ENCODE measurements around the gene TCL1B.
"Not testable (repeated sequence)": the region's sequence is repeated elsewhere in the genome, so short reads cannot be mapped to it uniquely, and the experiment has no call there.

The TCL1B gene

DNA sequence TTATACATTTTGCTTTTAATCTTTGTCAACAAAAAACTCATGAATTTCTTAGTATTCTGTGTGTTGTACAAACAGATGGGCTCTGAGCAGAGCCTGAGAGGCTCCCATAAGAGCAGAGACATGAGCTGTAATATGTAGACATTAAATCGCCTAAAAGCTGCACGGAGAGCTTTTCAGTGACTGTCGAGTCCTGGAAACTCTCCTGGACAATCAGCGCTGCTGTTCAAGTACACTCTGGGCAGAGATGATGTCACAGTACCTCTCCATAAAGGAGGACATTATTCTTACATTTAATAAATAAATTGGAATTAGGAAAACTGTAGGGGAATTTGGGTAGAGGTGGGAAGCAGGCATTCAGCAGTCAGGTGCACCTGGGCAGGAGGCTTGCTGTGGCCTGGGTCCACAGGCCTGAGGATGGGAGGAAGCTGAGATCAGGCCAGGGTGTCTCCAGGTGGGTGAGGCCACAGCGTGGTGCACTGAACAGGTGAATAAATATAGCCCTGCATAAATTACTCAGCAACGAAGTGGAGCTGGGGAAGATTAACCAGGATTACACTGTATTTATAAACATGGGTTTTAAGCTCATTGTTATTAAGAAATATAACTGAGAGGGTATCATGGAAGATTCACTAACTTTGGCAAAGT lies 41.0 kb downstream of the TCL1B start:
- no peak overlapping the region for H3K18ac ChIP-seq (ENCODE audit: low read depth in 1 of 2, low read length in 2 of 2)

DNA sequence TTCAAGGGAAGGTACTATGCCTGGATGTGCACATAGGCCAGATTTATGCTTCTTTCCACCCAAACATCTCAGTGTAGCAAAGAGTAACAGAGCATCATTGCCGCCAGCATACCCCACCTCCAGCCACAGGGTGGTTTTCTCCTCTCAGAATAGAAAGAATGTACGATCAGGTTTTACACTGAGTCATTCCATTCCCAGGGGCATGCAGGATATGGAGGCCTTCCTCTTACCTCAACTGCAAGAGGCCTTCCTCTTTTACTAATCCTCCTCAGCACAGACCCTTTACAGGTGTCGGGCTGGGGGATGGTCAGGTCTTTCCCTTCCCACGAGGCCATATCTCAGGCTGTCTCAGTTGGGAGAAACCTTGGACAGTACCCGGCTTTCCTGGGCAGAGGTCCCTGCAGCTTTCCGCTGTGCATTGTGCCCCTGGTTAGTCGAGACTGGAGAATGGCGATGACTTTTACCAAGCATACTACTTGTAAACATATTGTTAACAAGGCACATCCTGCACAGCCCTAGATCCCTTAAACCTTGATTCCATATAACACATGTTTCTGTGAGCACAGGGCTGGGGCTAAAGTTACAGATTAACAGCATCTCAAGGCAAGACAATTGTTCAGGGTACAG lies 43.3 kb downstream of the TCL1B start:
- not testable (repeated sequence) for H3K79me1 ChIP-seq (replicated peaks; ENCODE audit: low read length, poor library complexity, severe bottlenecking); H3K14ac ChIP-seq (ENCODE audit: low read length in 2 of 2); H4K8ac ChIP-seq (ENCODE audit: low read length); H2BK12ac ChIP-seq (ENCODE audit: low read length in 2 of 2); H3K4me2 ChIP-seq (ENCODE audit: low read length, poor library complexity, severe bottlenecking); H3K18ac ChIP-seq (ENCODE audit: low read depth in 1 of 2, low read length in 2 of 2); DNase-seq; H3K4me3 ChIP-seq (ENCODE audit: insufficient read depth in 1 of 2, low read depth in 1 of 2, low read length in 2 of 2); H3K27ac ChIP-seq (ENCODE audit: low read length, poor library complexity, severe bottlenecking); H3K36me3 ChIP-seq (ENCODE audit: control insufficient read depth in 1 of 2, insufficient read depth in 2 of 2, low read depth in 1 of 2, low read length in 2 of 2); H2BK5ac ChIP-seq (ENCODE audit: low read depth, low read length, poor library complexity, severe bottlenecking); H4K91ac ChIP-seq (ENCODE audit: low read length); H3K4ac ChIP-seq (ENCODE audit: low read depth in 1 of 2, low read length in 2 of 2); H2BK15ac ChIP-seq (ENCODE audit: low read depth, poor library complexity, severe bottlenecking); H3K4me1 ChIP-seq (ENCODE audit: control insufficient read depth, insufficient read depth, low read depth, low read length); H2AK5ac ChIP-seq (ENCODE audit: low read length, severe bottlenecking); H3K23ac ChIP-seq (ENCODE audit: low read length in 2 of 2); H3K9me3 ChIP-seq (ENCODE audit: control insufficient read depth, low read length); H2AFZ ChIP-seq (ENCODE audit: low read depth, low read length); H3K9ac ChIP-seq (ENCODE audit: low read length); H2BK120ac ChIP-seq (ENCODE audit: low read depth, low read length)
- WGBS: 73% methylated on average over 8 of the region's 8 CpGs
- H3K27me3 ChIP-seq (ENCODE audit: control insufficient read depth in 1 of 2, insufficient read depth in 1 of 2, low read length in 2 of 2): peaks cover 0 to 15% of the 10 kb centered on the region in 2 experiments

More for the DNA sequence above, 41.0 kb downstream of the TCL1B start:
- H3K27ac ChIP-seq (ENCODE audit: low read length, poor library complexity, severe bottlenecking): no peak overlapping the region
- H3K23ac ChIP-seq (ENCODE audit: low read length in 2 of 2): no peak overlapping the region
- H2BK12ac ChIP-seq (ENCODE audit: low read length in 2 of 2): no peak overlapping the region
- no peak overlapping the region for H3K4ac ChIP-seq (ENCODE audit: low read depth in 1 of 2, low read length in 2 of 2)
- no peak for DNase-seq
- H2AFZ ChIP-seq (ENCODE audit: low read depth, low read length): no peak overlapping the region
- no peaks in the 10 kb centered on the region for H3K36me3 ChIP-seq (ENCODE audit: control insufficient read depth in 1 of 2, insufficient read depth in 2 of 2, low read depth in 1 of 2, low read length in 2 of 2)
- no peak overlapping the region for H2BK120ac ChIP-seq (ENCODE audit: low read depth, low read length)
- H3K4me2 ChIP-seq (ENCODE audit: low read length, poor library complexity, severe bottlenecking): no peak overlapping the region
- H3K9ac ChIP-seq (ENCODE audit: low read length): no peak overlapping the region
- no peak overlapping the region for H4K8ac ChIP-seq (ENCODE audit: low read length)
- no peak overlapping the region for H3K4me3 ChIP-seq (ENCODE audit: insufficient read depth in 1 of 2, low read depth in 1 of 2, low read length in 2 of 2)
- peaks cover 4% of the 10 kb centered on the region for H3K9me3 ChIP-seq (ENCODE audit: control insufficient read depth, low read length)
- no peak overlapping the region for H2BK15ac ChIP-seq (ENCODE audit: low read depth, poor library complexity, severe bottlenecking)
- no peak overlapping the region for H2BK5ac ChIP-seq (ENCODE audit: low read depth, low read length, poor library complexity, severe bottlenecking)
- no peaks in the 10 kb centered on the region for H3K4me1 ChIP-seq (ENCODE audit: control insufficient read depth, insufficient read depth, low read depth, low read length)
- WGBS: 63% methylated on average over 4 of the region's 6 CpGs
- no peak overlapping the region for H2AK5ac ChIP-seq (ENCODE audit: low read length, severe bottlenecking)
- no peak overlapping the region for H3K14ac ChIP-seq (ENCODE audit: low read length in 2 of 2)
- H3K27me3 ChIP-seq (ENCODE audit: control insufficient read depth in 1 of 2, insufficient read depth in 1 of 2, low read length in 2 of 2): peaks cover 0 to 12% of the 10 kb centered on the region in 2 experiments
- no peaks in the 10 kb centered on the region for H3K79me1 ChIP-seq (replicated peaks; ENCODE audit: low read length, poor library complexity, severe bottlenecking)
- H4K91ac ChIP-seq (ENCODE audit: low read length): no peak overlapping the region

DNA sequence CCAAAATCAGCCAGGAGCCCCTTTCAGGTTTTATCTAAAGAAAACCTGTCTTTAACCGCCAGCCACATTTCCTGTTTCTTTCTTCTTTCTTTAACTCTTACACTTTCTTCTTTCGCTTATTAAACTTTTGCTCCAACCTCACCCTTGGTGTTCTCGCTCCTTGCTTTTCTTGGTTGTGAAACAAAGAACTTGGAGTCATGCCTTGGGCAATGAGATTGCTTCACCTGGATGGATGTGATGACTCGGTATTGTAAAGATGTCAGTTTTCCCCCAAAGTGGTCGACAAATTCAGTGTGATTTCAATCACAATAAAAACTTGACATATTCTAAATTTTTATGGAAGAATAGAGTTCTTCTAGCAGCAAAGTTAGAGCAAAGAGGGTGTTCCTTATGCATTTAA lies 43.9 kb downstream of the TCL1B start:
- WGBS: 90% methylated on average over 3 of the region's 5 CpGs
- Histone ChIP-seq H2BK15ac (ENCODE audit: low read depth, poor library complexity, severe bottlenecking) (no peak overlapping the region), H3K79me1 (replicated peaks; ENCODE audit: low read length, poor library complexity, severe bottlenecking) (no peaks in the 10 kb centered on the region)

DNA sequence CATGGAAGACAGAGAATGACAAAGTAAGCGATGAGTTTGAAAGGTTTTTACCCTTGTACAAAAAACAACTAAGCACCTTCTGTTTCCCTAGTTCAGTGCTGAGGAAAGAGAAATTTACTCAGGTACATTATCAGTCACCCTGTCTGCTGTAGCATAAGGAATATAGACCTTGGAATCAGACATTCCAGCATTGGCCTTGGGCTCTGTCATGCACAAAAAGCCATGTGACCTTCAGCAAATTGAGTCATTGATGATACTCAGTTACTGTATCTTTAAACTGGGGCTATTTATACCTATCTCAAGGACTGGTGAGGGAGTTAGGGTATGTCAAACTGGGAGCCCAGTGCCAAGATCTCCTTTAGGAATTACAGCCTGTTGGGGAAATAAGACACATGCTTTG lies 47.0 kb downstream of the TCL1B start:
- no peaks in the 10 kb centered on the region for H3K36me3 ChIP-seq (ENCODE audit: control insufficient read depth in 1 of 2, insufficient read depth in 2 of 2, low read depth in 1 of 2, low read length in 2 of 2)
- WGBS: no CpG with 5 or more reads among the region's 1 CpG
- no peak overlapping the region for H3K9ac ChIP-seq (ENCODE audit: low read length)
- no peak overlapping the region for H3K18ac ChIP-seq (ENCODE audit: low read depth in 1 of 2, low read length in 2 of 2)
- H4K8ac ChIP-seq (ENCODE audit: low read length): no peak overlapping the region
- H3K4me1 ChIP-seq (ENCODE audit: control insufficient read depth, insufficient read depth, low read depth, low read length): no peaks in the 10 kb centered on the region
- no peak overlapping the region for H2BK5ac ChIP-seq (ENCODE audit: low read depth, low read length, poor library complexity, severe bottlenecking)
- no peak overlapping the region for H2BK12ac ChIP-seq (ENCODE audit: low read length in 2 of 2)
- no peak overlapping the region for H4K91ac ChIP-seq (ENCODE audit: low read length)
- H2AK5ac ChIP-seq (ENCODE audit: low read length, severe bottlenecking): no peak overlapping the region
- no peak overlapping the region for H2BK15ac ChIP-seq (ENCODE audit: low read depth, poor library complexity, severe bottlenecking)
- H3K9me3 ChIP-seq (ENCODE audit: control insufficient read depth, low read length): no peaks in the 10 kb centered on the region
- H3K27me3 ChIP-seq (ENCODE audit: control insufficient read depth in 1 of 2, insufficient read depth in 1 of 2, low read length in 2 of 2): peaks cover 0 to 10% of the 10 kb centered on the region in 2 experiments
- H2AFZ ChIP-seq (ENCODE audit: low read depth, low read length): no peak overlapping the region
- no peak overlapping the region for H3K4me2 ChIP-seq (ENCODE audit: low read length, poor library complexity, severe bottlenecking)
- no peak overlapping the region for H3K27ac ChIP-seq (ENCODE audit: low read length, poor library complexity, severe bottlenecking)
- no peak for DNase-seq
- no peaks in the 10 kb centered on the region for H3K79me1 ChIP-seq (replicated peaks; ENCODE audit: low read length, poor library complexity, severe bottlenecking)
- H3K23ac ChIP-seq (ENCODE audit: low read length in 2 of 2): no peak overlapping the region
- H3K4ac ChIP-seq (ENCODE audit: low read depth in 1 of 2, low read length in 2 of 2): no peak overlapping the region
- no peak overlapping the region for H3K14ac ChIP-seq (ENCODE audit: low read length in 2 of 2)
- H3K4me3 ChIP-seq (ENCODE audit: insufficient read depth in 1 of 2, low read depth in 1 of 2, low read length in 2 of 2): no peak overlapping the region
- H2BK120ac ChIP-seq (ENCODE audit: low read depth, low read length): no peak overlapping the region

More for the DNA sequence above, 43.9 kb downstream of the TCL1B start:
- Histone ChIP-seq H3K36me3 (ENCODE audit: control insufficient read depth in 1 of 2, insufficient read depth in 2 of 2, low read depth in 1 of 2, low read length in 2 of 2) (no peaks in the 10 kb centered on the region), H3K18ac (ENCODE audit: low read depth in 1 of 2, low read length in 2 of 2) (no peak overlapping the region), H2AFZ (ENCODE audit: low read depth, low read length) (no peak overlapping the region), H3K9me3 (ENCODE audit: control insufficient read depth, low read length) (no peaks in the 10 kb centered on the region), H3K4me3 (ENCODE audit: insufficient read depth in 1 of 2, low read depth in 1 of 2, low read length in 2 of 2) (no peak overlapping the region), H2AK5ac (ENCODE audit: low read length, severe bottlenecking) (no peak overlapping the region), H2BK120ac (ENCODE audit: low read depth, low read length) (no peak overlapping the region), H3K9ac (ENCODE audit: low read length) (no peak overlapping the region), H3K27me3 (ENCODE audit: control insufficient read depth in 1 of 2, insufficient read depth in 1 of 2, low read length in 2 of 2) (peaks cover 0 to 15% of the 10 kb centered on the region in 2 experiments), H2BK12ac (ENCODE audit: low read length in 2 of 2) (no peak overlapping the region), H2BK5ac (ENCODE audit: low read depth, low read length, poor library complexity, severe bottlenecking) (no peak overlapping the region), H3K14ac (ENCODE audit: low read length in 2 of 2) (no peak overlapping the region), H4K8ac (ENCODE audit: low read length) (no peak overlapping the region), H3K27ac (ENCODE audit: low read length, poor library complexity, severe bottlenecking) (no peak overlapping the region), H3K4me1 (ENCODE audit: control insufficient read depth, insufficient read depth, low read depth, low read length) (no peaks in the 10 kb centered on the region), H4K91ac (ENCODE audit: low read length) (no peak overlapping the region), H3K23ac (ENCODE audit: low read length in 2 of 2) (no peak overlapping the region), H3K4ac (ENCODE audit: low read depth in 1 of 2, low read length in 2 of 2) (no peak overlapping the region), H3K4me2 (ENCODE audit: low read length, poor library complexity, severe bottlenecking) (no peak overlapping the region)
- no peak for DNase-seq
